Neural cell (in vitro differentiated cells): ENCODE data around the gene PPHLN1. TPM values are rescaled to one million over a fixed set of nuclear protein-coding genes. Genes with fewer than 3 reads are reported as not detected.

Experiments
- H2AFZ ChIP-seq: fragments of 200-600, 300-800 bp; sonication (generic), shearing (Covaris generic); 2 replicates; pipeline ENCODE4 v1.6.0; 2014; ENCODE audit warnings: low read depth, mild to moderate bottlenecking, antibody characterized with exemption, low read length, moderate library complexity
- H3F3A ChIP-seq: fragments of 200-600 bp; shearing (Covaris generic); 2 replicates; pipeline ENCODE4 v1.6.1; 2016; ENCODE audit warnings: mild to moderate bottlenecking, moderate library complexity, mixed read lengths, antibody characterized with exemption, low read length; ENCODE audit not compliant: insufficient read depth, poor library complexity, severe bottlenecking
- H3K27ac ChIP-seq: fragments of 200-600, 300-800 bp; sonication (generic), shearing (Covaris generic); 2 replicates; pipeline ENCODE4 v1.5.1; 2014; ENCODE audit warnings: mild to moderate bottlenecking, low read length, moderate library complexity
- H3K27me3 ChIP-seq: fragments of 300-800, 200-600 bp; sonication (generic), shearing (Covaris generic); 2 replicates; pipeline ENCODE4 v1.6.0; 2014; ENCODE audit warnings: mild to moderate bottlenecking, low read depth, low read length, moderate library complexity; ENCODE audit not compliant: insufficient read depth
- H3K36me3 ChIP-seq: fragments of 300-800, 200-600 bp; sonication (generic), shearing (Covaris generic); 2 replicates; pipeline ENCODE4 v1.5.1; 2014; ENCODE audit warnings: mild to moderate bottlenecking, antibody characterized with exemption, low read length, moderate library complexity; ENCODE audit not compliant: insufficient read depth
- H3K4me2 ChIP-seq: fragments of 300-800, 200-600 bp; sonication (generic), shearing (Covaris generic); 2 replicates; pipeline ENCODE4 v1.6.0; 2014; ENCODE audit warnings: mild to moderate bottlenecking, low read length
- H3K4me3 ChIP-seq: fragments of 300-800, 200-600 bp; sonication (generic), shearing (Covaris generic); 2 replicates; pipeline ENCODE4 v1.5.1; 2014; ENCODE audit warnings: mild to moderate bottlenecking, low read length, moderate library complexity
- H3K79me2 ChIP-seq: fragments of 200-600 bp; shearing (Covaris generic); replicated peaks from 2 replicates; pipeline ENCODE4 v1.6.0; 2014; ENCODE audit warnings: mild to moderate bottlenecking, low read length, moderate library complexity; ENCODE audit not compliant: insufficient read depth
- H3K9ac ChIP-seq: fragments of 300-800, 200-600 bp; sonication (generic), shearing (Covaris generic); 2 replicates; pipeline ENCODE4 v1.6.1; 2016; ENCODE audit warnings: mild to moderate bottlenecking, low read length, mixed read lengths
- H3K9me2 ChIP-seq: fragments of 200-600 bp; shearing (Covaris generic); 2 replicates; pipeline ENCODE4 v1.6.1; 2016; ENCODE audit warnings: mild to moderate bottlenecking, low read length, mixed read lengths; ENCODE audit not compliant: insufficient read depth
- H3K9me3 ChIP-seq: fragments of 200-600, 300-800 bp; sonication (generic), shearing (Covaris generic); 2 replicates; pipeline ENCODE4 v1.6.1; 2016; ENCODE audit warnings: mild to moderate bottlenecking, mixed run types, low read length, moderate library complexity, mixed read lengths
- H4K20me1 ChIP-seq: fragments of 200-600 bp; shearing (Covaris generic); 2 replicates; pipeline ENCODE4 v1.6.1; 2016; ENCODE audit warnings: mild to moderate bottlenecking, mixed run types; ENCODE audit not compliant: insufficient read depth
- CTCF ChIP-seq: fragments of 450-650 bp; IDR thresholded peaks from 2 replicates; pipeline ENCODE4 v1.5.1; 2014; ENCODE audit warnings: antibody characterized with exemption, mild to moderate bottlenecking, moderate library complexity; ENCODE audit not compliant: poor library complexity, severe bottlenecking
- EP300 ChIP-seq: fragments of 450-650 bp; conservative IDR thresholded peaks from 2 replicates; pipeline ENCODE4 v1.6.1; 2014; ENCODE audit warnings: antibody characterized with exemption, mild to moderate bottlenecking, moderate library complexity; ENCODE audit not compliant: poor library complexity, severe bottlenecking
- MXI1 ChIP-seq: fragments of 450-650 bp; conservative IDR thresholded peaks from 2 replicates; pipeline ENCODE4 v1.6.1; 2014; ENCODE audit warnings: antibody characterized with exemption, mild to moderate bottlenecking; ENCODE audit not compliant: poor library complexity, severe bottlenecking
- POLR2AphosphoS5 ChIP-seq: IDR thresholded peaks from 2 replicates; pipeline ENCODE4 v1.6.1; 2012
- RAD21 ChIP-seq: fragments of 450-650 bp; conservative IDR thresholded peaks from 2 replicates; pipeline ENCODE4 v1.6.1; 2014; ENCODE audit warnings: antibody characterized with exemption, mild to moderate bottlenecking, moderate library complexity
- SMC3 ChIP-seq: fragments of 450-650 bp; conservative IDR thresholded peaks from 2 replicates; pipeline ENCODE4 v1.6.1; 2014; ENCODE audit warnings: antibody characterized with exemption, mild to moderate bottlenecking, moderate library complexity; ENCODE audit not compliant: poor library complexity
- TAF1 ChIP-seq: IDR thresholded peaks from 2 replicates; pipeline ENCODE4 v1.6.1; 2012; ENCODE audit warnings: low read depth
- polyA plus RNA-seq: library from polyadenylated mRNA; depleted of rRNA; stranded (reverse); fragments of >200 nt; gene quantifications from 2 replicates; pipeline ENCODE4 v1.2.3, GENCODE V29; 2014
- TF ChIP-seq, protein P1 (sequence below): IDR thresholded peaks from 2 replicates; pipeline ENCODE4 v1.6.1; 2012; ENCODE audit warnings: borderline replicate concordance

Gene PPHLN1
- polyA plus RNA-seq, 1 donor from 2014 or later, result 192 TPM

DNA sequence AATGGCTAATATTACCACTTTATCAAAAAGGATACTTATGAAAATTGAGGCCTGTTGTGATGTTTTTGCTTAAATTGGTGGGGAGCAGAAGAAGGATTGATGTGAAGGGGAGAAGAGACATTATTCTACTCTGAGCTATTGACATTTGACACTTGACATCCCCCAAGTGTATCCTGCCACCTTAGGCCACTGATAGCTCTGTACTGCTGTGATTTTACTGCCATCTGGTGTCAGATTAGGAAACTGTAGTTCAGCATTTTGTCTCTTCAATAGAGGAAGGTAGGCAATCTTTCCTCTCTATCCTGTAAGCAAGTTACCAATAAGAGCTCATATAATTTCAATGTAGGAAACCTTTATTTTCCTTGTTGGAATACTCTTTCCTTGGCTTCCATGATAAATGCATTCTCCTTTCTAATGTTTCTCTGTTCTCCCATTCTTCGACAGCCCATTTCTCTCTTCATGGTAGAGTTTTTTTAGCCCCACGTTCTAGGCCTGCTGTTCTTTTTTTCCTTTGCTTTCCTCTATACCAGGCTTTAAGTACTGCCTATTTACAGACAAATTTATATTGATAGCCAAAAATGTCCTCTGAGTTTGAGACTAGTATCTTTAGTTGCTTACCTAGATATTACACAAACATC lies 46.3 kb downstream of the PPHLN1 start:
- no peaks in the 10 kb centered on the region for H3K36me3 ChIP-seq
- H3K4me3 ChIP-seq, result no peak overlapping the region
- no peaks in the 10 kb centered on the region for H3K9me2 ChIP-seq
- no peaks in the 10 kb centered on the region for H3K27me3 ChIP-seq
- H3K9ac ChIP-seq, result no peak overlapping the region
- H3K27ac ChIP-seq, result no peak overlapping the region
- TF ChIP-seq SMC3, result peak; percentile 89
- TF ChIP-seq, protein P1, sequence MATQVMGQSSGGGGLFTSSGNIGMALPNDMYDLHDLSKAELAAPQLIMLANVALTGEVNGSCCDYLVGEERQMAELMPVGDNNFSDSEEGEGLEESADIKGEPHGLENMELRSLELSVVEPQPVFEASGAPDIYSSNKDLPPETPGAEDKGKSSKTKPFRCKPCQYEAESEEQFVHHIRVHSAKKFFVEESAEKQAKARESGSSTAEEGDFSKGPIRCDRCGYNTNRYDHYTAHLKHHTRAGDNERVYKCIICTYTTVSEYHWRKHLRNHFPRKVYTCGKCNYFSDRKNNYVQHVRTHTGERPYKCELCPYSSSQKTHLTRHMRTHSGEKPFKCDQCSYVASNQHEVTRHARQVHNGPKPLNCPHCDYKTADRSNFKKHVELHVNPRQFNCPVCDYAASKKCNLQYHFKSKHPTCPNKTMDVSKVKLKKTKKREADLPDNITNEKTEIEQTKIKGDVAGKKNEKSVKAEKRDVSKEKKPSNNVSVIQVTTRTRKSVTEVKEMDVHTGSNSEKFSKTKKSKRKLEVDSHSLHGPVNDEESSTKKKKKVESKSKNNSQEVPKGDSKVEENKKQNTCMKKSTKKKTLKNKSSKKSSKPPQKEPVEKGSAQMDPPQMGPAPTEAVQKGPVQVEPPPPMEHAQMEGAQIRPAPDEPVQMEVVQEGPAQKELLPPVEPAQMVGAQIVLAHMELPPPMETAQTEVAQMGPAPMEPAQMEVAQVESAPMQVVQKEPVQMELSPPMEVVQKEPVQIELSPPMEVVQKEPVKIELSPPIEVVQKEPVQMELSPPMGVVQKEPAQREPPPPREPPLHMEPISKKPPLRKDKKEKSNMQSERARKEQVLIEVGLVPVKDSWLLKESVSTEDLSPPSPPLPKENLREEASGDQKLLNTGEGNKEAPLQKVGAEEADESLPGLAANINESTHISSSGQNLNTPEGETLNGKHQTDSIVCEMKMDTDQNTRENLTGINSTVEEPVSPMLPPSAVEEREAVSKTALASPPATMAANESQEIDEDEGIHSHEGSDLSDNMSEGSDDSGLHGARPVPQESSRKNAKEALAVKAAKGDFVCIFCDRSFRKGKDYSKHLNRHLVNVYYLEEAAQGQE, result no peak
- no peak for TF ChIP-seq POLR2AphosphoS5
- TF ChIP-seq MXI1, result no peak
- peak; percentile 46 for TF ChIP-seq EP300
- no peak for TF ChIP-seq TAF1
- TF ChIP-seq RAD21, result peak; percentile 87
- TF ChIP-seq CTCF, result peak; percentile 88
- no peak overlapping the region for H2AFZ ChIP-seq
- H3K9me3 ChIP-seq, result no peaks in the 10 kb centered on the region
- H3K79me2 ChIP-seq, result no peaks in the 10 kb centered on the region
- no peak overlapping the region for H3K4me2 ChIP-seq
- no peaks in the 10 kb centered on the region for H4K20me1 ChIP-seq
- no peaks in the 10 kb centered on the region for H3F3A ChIP-seq

DNA sequence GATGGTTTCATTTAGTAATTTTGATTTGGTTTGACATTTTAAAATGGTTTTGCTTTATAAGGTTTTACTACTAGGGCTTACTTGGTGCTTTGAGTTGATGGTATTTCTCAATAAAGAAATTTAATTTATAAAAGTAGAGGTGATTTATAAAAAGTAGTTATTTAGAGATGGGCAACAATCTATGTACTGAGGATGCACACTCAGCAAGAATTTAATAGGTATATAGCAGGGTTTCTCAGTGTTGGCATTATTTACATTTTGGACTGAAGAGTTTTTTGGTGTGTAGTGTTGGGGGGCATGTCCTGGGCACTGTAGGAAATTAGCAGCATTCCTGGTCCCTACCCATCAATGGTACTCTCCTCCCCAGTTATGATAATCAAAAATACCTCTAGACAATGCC lies 47.7 kb downstream of the PPHLN1 start:
- Histone ChIP-seq H3K4me2 (no peak overlapping the region), H3K4me3 (no peak overlapping the region), H3K79me2 (no peaks in the 10 kb centered on the region), H4K20me1 (no peaks in the 10 kb centered on the region), H3K27me3 (no peaks in the 10 kb centered on the region), H2AFZ (no peak overlapping the region), H3K9ac (no peak overlapping the region), H3K9me3 (no peaks in the 10 kb centered on the region), H3F3A (no peaks in the 10 kb centered on the region), H3K9me2 (no peaks in the 10 kb centered on the region), H3K27ac (no peak overlapping the region), H3K36me3 (no peaks in the 10 kb centered on the region)
- TF ChIP-seq SMC3 (no peak), MXI1 (no peak), TAF1 (no peak), EP300 (no peak)

DNA sequence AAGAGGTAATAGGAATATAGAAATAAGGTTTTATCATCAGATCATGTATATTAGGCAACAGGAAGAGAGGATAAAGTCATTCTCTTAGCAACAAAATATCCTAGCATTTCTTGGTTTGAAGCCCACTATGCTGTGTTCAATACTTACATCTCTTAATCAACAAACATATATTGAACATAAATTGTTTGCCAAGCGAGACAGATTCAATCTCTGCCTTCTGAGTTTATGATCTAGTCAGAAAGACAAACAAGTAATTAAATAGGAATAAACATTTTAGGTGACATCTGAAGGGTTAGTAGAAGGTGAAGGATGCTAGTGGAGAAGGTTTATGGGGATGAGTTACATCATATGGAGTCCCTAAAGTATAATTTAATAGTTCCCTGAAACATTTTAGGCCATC lies 54.8 kb downstream of the PPHLN1 start:
- Histone ChIP-seq H3K4me2 (no peak overlapping the region), H4K20me1 (no peaks in the 10 kb centered on the region)

More for the DNA sequence above, 54.8 kb downstream of the PPHLN1 start:
- Histone ChIP-seq H3K9me3 (no peaks in the 10 kb centered on the region), H3K27ac (no peak overlapping the region), H3K79me2 (no peaks in the 10 kb centered on the region), H3K36me3 (no peaks in the 10 kb centered on the region), H3K9me2 (no peaks in the 10 kb centered on the region), H3K9ac (no peak overlapping the region), H3K27me3 (no peaks in the 10 kb centered on the region), H3F3A (no peaks in the 10 kb centered on the region), H2AFZ (no peak overlapping the region), H3K4me3 (no peak overlapping the region)
- no peak for TF ChIP-seq RAD21
- TF ChIP-seq, protein P1, result no peak
- TF ChIP-seq TAF1, result no peak
